Muscle of leg (tissue), 11 donors: ENCODE measurements around the gene NLRC5. TPM values are rescaled to one million over a fixed set of nuclear protein-coding genes. Genes with fewer than 3 reads are reported as not detected.
"Not testable (repeated sequence)": the region's sequence is repeated elsewhere in the genome, so short reads cannot be mapped to it uniquely, and the experiment has no call there.

Experiments used
- DNase-seq: peaks from one replicate; pipeline ENCODE4 v3.0.0; 2013
- H3K27ac ChIP-seq: one replicate; pipeline ENCODE4 v1.5.1; 2013; ENCODE audit warnings: mild to moderate bottlenecking, low read length, control low read depth
- H3K27me3 ChIP-seq: one replicate; pipeline ENCODE4 v1.6.1; 2013; ENCODE audit warnings: low read length; ENCODE audit not compliant: control insufficient read depth, insufficient read depth
- H3K36me3 ChIP-seq: one replicate; pipeline ENCODE4 v1.6.1; 2013; ENCODE audit warnings: low read length; ENCODE audit not compliant: control insufficient read depth, insufficient read depth
- H3K4me1 ChIP-seq: one replicate; pipeline ENCODE4 v1.6.1; 2013; ENCODE audit warnings: low read length; ENCODE audit not compliant: control insufficient read depth, insufficient read depth
- H3K4me3 ChIP-seq: one replicate; pipeline ENCODE4 v1.5.1; 2013; ENCODE audit warnings: low read length, control low read depth
- H3K9me3 ChIP-seq: replicated peaks from 2 replicates; pipeline ENCODE4 v1.6.1; 2013; ENCODE audit warnings: low read depth, low read length; ENCODE audit not compliant: control insufficient read depth
- whole genome bisulfite sequencing: methylation state at CpG from one replicate; pipeline ENCODE4 v1.1.5; 2013; ENCODE audit warnings: missing lambda C conversion rate; ENCODE audit not compliant: insufficient coverage; 5-methylcytosine and 5-hydroxymethylcytosine counted together
- polyA plus RNA-seq, 8 donors: library from polyadenylated mRNA; unstranded; fragments of 120-200 nt; gene quantifications; one replicate each; pipeline versions ENCODE4 v1.2.1 to v1.2.3, GENCODE V29; 2013; ENCODE audit warnings: inconsistent platforms in 1 of 8, low replicate concordance in 1 of 8; ENCODE audit not compliant: insufficient read length in 8 of 8, insufficient read depth in 1 of 8
- total RNA-seq: library from RNA; stranded (reverse); fragments of 120-200 nt; gene quantifications from one replicate; pipeline ENCODE4 v1.2.4, GENCODE V29; 2013

Gene NLRC5
- total and polyA plus RNA-seq, 9 donors: 3.2 to 5.3 (median 4.2) TPM

- H3K4me1 ChIP-seq: peaks cover 11% of the 10 kb centered on the region
- no peaks in the 10 kb centered on the region for H3K9me3 ChIP-seq
- no peaks in the 10 kb centered on the region for H3K36me3 ChIP-seq
- DNase-seq: peak; percentile 52
- H3K4me3 ChIP-seq: no peak overlapping the region
- no peak overlapping the region for H3K27ac ChIP-seq
- WGBS: 64% methylated on average over 14 of the region's 18 CpGs
- H3K27me3 ChIP-seq: no peaks in the 10 kb centered on the region
These were observed 16.7 kb upstream of the NLRC5 start for GRCh38 chr16:56972403-56973293.

GRCh38 chr16:56973294-56973689, 16.1 kb upstream of the NLRC5 start:
- no peak for DNase-seq
- H3K4me1 ChIP-seq: peaks cover 11% of the 10 kb centered on the region
- no peaks in the 10 kb centered on the region for H3K27me3 ChIP-seq
- WGBS: 54% methylated on average over 7 of the region's 9 CpGs
- no peaks in the 10 kb centered on the region for H3K9me3 ChIP-seq
- H3K36me3 ChIP-seq: no peaks in the 10 kb centered on the region
- H3K27ac ChIP-seq: no peak overlapping the region
- no peak overlapping the region for H3K4me3 ChIP-seq

GRCh38 chr16:56973899-56974298, 15.5 kb upstream of the NLRC5 start:
- not testable (repeated sequence) for H3K27ac ChIP-seq, H3K4me3 ChIP-seq, H3K9me3 ChIP-seq, DNase-seq, H3K36me3 ChIP-seq, H3K27me3 ChIP-seq
- H3K4me1 ChIP-seq: peaks cover 11% of the 10 kb centered on the region
- WGBS: 80% methylated on average over 2 of the region's 7 CpGs

- Histone ChIP-seq H3K27ac (no peak overlapping the region), H3K27me3 (no peaks in the 10 kb centered on the region), H3K36me3 (no peaks in the 10 kb centered on the region), H3K9me3 (no peaks in the 10 kb centered on the region), H3K4me1 (peaks cover 11% of the 10 kb centered on the region), H3K4me3 (no peak overlapping the region)
- 69% methylated on average over 5 of the region's 9 CpGs for WGBS
- no peak for DNase-seq
These were observed 14.6 kb upstream of the NLRC5 start for GRCh38 chr16:56974549-56975300.

- no peaks in the 10 kb centered on the region for H3K36me3 ChIP-seq
- 75% methylated on average over 10 of the region's 10 CpGs for WGBS
These were observed 13.6 kb upstream of the NLRC5 start for GRCh38 chr16:56975714-56976113.

GRCh38 chr16:56977216-56977615, 12.1 kb upstream of the NLRC5 start:
- WGBS: 68% methylated on average over 6 of the region's 6 CpGs
- Histone ChIP-seq H3K27ac (no peak overlapping the region), H3K9me3 (no peaks in the 10 kb centered on the region), H3K4me3 (no peak overlapping the region), H3K27me3 (no peaks in the 10 kb centered on the region), H3K4me1 (peaks cover 10% of the 10 kb centered on the region), H3K36me3 (no peaks in the 10 kb centered on the region)
- no peak for DNase-seq

More at GRCh38 chr16:56975714-56976113, 13.6 kb upstream of the NLRC5 start:
- Histone ChIP-seq H3K9me3 (no peaks in the 10 kb centered on the region), H3K4me3 (no peak overlapping the region), H3K27me3 (no peaks in the 10 kb centered on the region), H3K27ac (no peak overlapping the region), H3K4me1 (peaks cover 11% of the 10 kb centered on the region)
- DNase-seq: no peak

- H3K4me1 ChIP-seq: peaks cover 3% of the 10 kb centered on the region
- WGBS: 65% methylated on average over 3 of the region's 11 CpGs
- H3K9me3 ChIP-seq: no peaks in the 10 kb centered on the region
- no peak overlapping the region for H3K27ac ChIP-seq
- no peaks in the 10 kb centered on the region for H3K27me3 ChIP-seq
- no peak overlapping the region for H3K4me3 ChIP-seq
- no peak for DNase-seq
- H3K36me3 ChIP-seq: no peaks in the 10 kb centered on the region
These were observed 11.4 kb upstream of the NLRC5 start for GRCh38 chr16:56977823-56978430.

- Histone ChIP-seq H3K27ac (no peak overlapping the region), H3K9me3 (no peaks in the 10 kb centered on the region), H3K4me1 (peaks cover 21% of the 10 kb centered on the region), H3K27me3 (no peaks in the 10 kb centered on the region), H3K36me3 (no peaks in the 10 kb centered on the region), H3K4me3 (no peak overlapping the region)
- WGBS: no CpG with 5 or more reads among the region's 4 CpGs
- no peak for DNase-seq
These were observed 9.2 kb upstream of the NLRC5 start for GRCh38 chr16:56980201-56980535.

GRCh38 chr16:56980792-56981724, 8.3 kb upstream of the NLRC5 start:
- no peaks in the 10 kb centered on the region for H3K27me3 ChIP-seq
- DNase-seq: no peak
- H3K4me3 ChIP-seq: no peak overlapping the region
- no peaks in the 10 kb centered on the region for H3K36me3 ChIP-seq
- H3K4me1 ChIP-seq: peaks cover 30% of the 10 kb centered on the region
- no peaks in the 10 kb centered on the region for H3K9me3 ChIP-seq
- H3K27ac ChIP-seq: no peak overlapping the region
- WGBS: 59% methylated on average over 12 of the region's 16 CpGs
